SK-N-SH (cell line): ENCODE measurements around the gene RBMS3. TPM values are rescaled to one million over a fixed set of nuclear protein-coding genes. Genes with fewer than 3 reads are reported as not detected.

Source experiments
- CTCF ChIA-PET: fragments of 300-600, 350-600 bp; formaldehyde crosslinking; extraction: SDS; loops from one replicate; lab custom pipeline; 2021; lab: Yijun Ruan, JAX
- POLR2A ChIA-PET: fragments of 350-600 bp; sonication (Branson Sonifier 250); formaldehyde crosslinking; extraction: SDS; loops from one replicate; lab custom pipeline; 2020; ENCODE audit warnings: antibody characterized with exemption, inconsistent platforms; lab: Yijun Ruan, JAX
- DNase-seq: peaks from one replicate; pipeline ENCODE4 v3.0.0; 2012
- H2AFZ ChIP-seq: fragments of 200-600 bp; sonication (generic); 2 replicates; pipeline ENCODE4 v1.8.1; 2016; ENCODE audit warnings: antibody characterized with exemption, mild to moderate bottlenecking, low read depth
- H3F3A ChIP-seq: fragments of 200-600 bp; sonication (generic); replicated peaks from 2 replicates; pipeline ENCODE3; 2016; ENCODE audit warnings: antibody characterized with exemption, mild to moderate bottlenecking; ENCODE audit not compliant: insufficient read depth
- H3K27ac ChIP-seq, 2 experiments: fragments of 200-500 bp in 1 of 2; fragments of 200-600 bp in 1 of 2; sonication (Bioruptor generic) in 1 of 2; sonication (generic), shearing (Covaris generic) in 1 of 2; 2 replicates each; pipeline versions ENCODE4 v1.5.1 to v1.6.1; 2014 to 2016; ENCODE audit warnings: low read depth in 2 of 2, inconsistent platforms in 1 of 2, low read length in 1 of 2, mild to moderate bottlenecking in 1 of 2, mixed read lengths in 1 of 2
- H3K27me3 ChIP-seq: fragments of 200-600 bp; sonication (generic), shearing (Covaris generic); 2 replicates; pipeline ENCODE4 v1.6.1; 2016; ENCODE audit warnings: mixed run types; ENCODE audit not compliant: insufficient read depth
- H3K36me3 ChIP-seq, 2 experiments: fragments of 200-500 bp in 1 of 2; fragments of 200-600 bp in 1 of 2; sonication (Bioruptor generic) in 1 of 2; sonication (generic) in 1 of 2; replicated peaks in 1 of 2; 2 replicates each; pipeline versions ENCODE3 to v1.5.1; 2014 to 2016; ENCODE audit warnings: low read length in 1 of 2, mild to moderate bottlenecking in 1 of 2; ENCODE audit not compliant: insufficient read depth in 2 of 2, control insufficient read depth in 1 of 2
- H3K4me1 ChIP-seq, 2 experiments: fragments of 200-500 bp in 1 of 2; fragments of 200-600 bp in 1 of 2; sonication (Bioruptor generic) in 1 of 2; sonication (generic), shearing (Covaris generic) in 1 of 2; 2 replicates each; pipeline versions ENCODE4 v1.5.1 to v1.6.1; 2014 to 2016; ENCODE audit warnings: low read depth in 1 of 2, low read length in 1 of 2, mixed run types in 1 of 2; ENCODE audit not compliant: insufficient read depth in 2 of 2, control insufficient read depth in 1 of 2
- H3K4me2 ChIP-seq: fragments of 200-600 bp; sonication (generic), shearing (Covaris generic); 2 replicates; pipeline ENCODE4 v1.6.1; 2017; ENCODE audit warnings: mixed run types
- H3K4me3 ChIP-seq, 2 experiments: fragments of 200-500 bp in 1 of 2; fragments of 200-600 bp in 1 of 2; sonication (Bioruptor generic) in 1 of 2; sonication (generic), shearing (Covaris generic) in 1 of 2; 2 replicates each; pipeline versions ENCODE4 v1.5.1 to v1.8.1; 2014 to 2016; ENCODE audit warnings: low read depth in 2 of 2, inconsistent platforms in 1 of 2, low read length in 1 of 2, mild to moderate bottlenecking in 1 of 2, mixed read lengths in 1 of 2, moderate library complexity in 1 of 2
- H3K79me2 ChIP-seq: fragments of 200-600 bp; sonication (generic); 2 replicates; pipeline ENCODE4 v1.8.1; 2017; ENCODE audit warnings: mild to moderate bottlenecking; ENCODE audit not compliant: insufficient read depth
- H3K9ac ChIP-seq: fragments of 200-600 bp; sonication (generic); 2 replicates; pipeline ENCODE4 v1.6.1; 2017; ENCODE audit warnings: mixed run types
- H3K9me2 ChIP-seq: fragments of 200-600 bp; sonication (generic); 2 replicates; pipeline ENCODE4 v1.6.1; 2017; ENCODE audit warnings: mixed run types
- H3K9me3 ChIP-seq: fragments of 200-600 bp; sonication (generic); 2 replicates; pipeline ENCODE4 v1.6.1; 2017; ENCODE audit warnings: mixed run types, mild to moderate bottlenecking, moderate library complexity
- H4K20me1 ChIP-seq: fragments of 200-600 bp; sonication (generic); 2 replicates; pipeline ENCODE4 v1.6.1; 2017; ENCODE audit warnings: mild to moderate bottlenecking, mixed run types; ENCODE audit not compliant: insufficient read depth
- EZH2phosphoT487 ChIP-seq: fragments of 200-600 bp; sonication (generic); IDR thresholded peaks from 2 replicates; pipeline ENCODE4 v1.6.1; 2017; ENCODE audit warnings: low read depth, mixed run types, mild to moderate bottlenecking, antibody characterized with exemption, moderate library complexity, borderline replicate concordance
- IRF3 ChIP-seq: fragments of 150-350 bp; IDR thresholded peaks from 2 replicates; pipeline ENCODE4 v1.6.1; 2016; ENCODE audit warnings: mild to moderate bottlenecking, low read depth, low read length
- MXI1 ChIP-seq: IDR thresholded peaks from 2 replicates; pipeline ENCODE4 v1.6.1; 2012; ENCODE audit warnings: mild to moderate bottlenecking, low read depth, low read length, improper control_type of control experiment
- NRF1 ChIP-seq: IDR thresholded peaks from 2 replicates; pipeline ENCODE4 v1.6.1; 2012; ENCODE audit warnings: low read depth, mild to moderate bottlenecking, low read length
- POLR2AphosphoS5 ChIP-seq: IDR thresholded peaks from 2 replicates; pipeline ENCODE4 v1.6.1; 2012; ENCODE audit warnings: low read depth, low read length
- RFX5 ChIP-seq: IDR thresholded peaks from 2 replicates; pipeline ENCODE4 v1.6.1; 2012; ENCODE audit warnings: mild to moderate bottlenecking, improper control_type of control experiment, low read length
- TEAD4 ChIP-seq: IDR thresholded peaks from 2 replicates; pipeline ENCODE4 v1.4.0; 2012; ENCODE audit warnings: mild to moderate bottlenecking, borderline replicate concordance; ENCODE audit not compliant: insufficient read depth
- YY1 ChIP-seq: IDR thresholded peaks from 2 replicates; pipeline ENCODE4 v1.4.0; 2012; ENCODE audit warnings: low read depth, mild to moderate bottlenecking
- WGBS: methylation state at CpG from one replicate; pipeline ENCODE4 v1.1.6; 2017; ENCODE audit warnings: low lambda C conversion rate; 5-methylcytosine and 5-hydroxymethylcytosine counted together
- polyA plus RNA-seq, 3 experiments: library from polyadenylated mRNA; depleted of rRNA; stranded (reverse); fragments of >200 nt; gene quantifications; 2 replicates each; pipeline ENCODE4 v1.2.3, GENCODE V29; 2012
- TF ChIP-seq, protein P1 (sequence below): IDR thresholded peaks from 2 replicates; pipeline ENCODE4 v1.4.0; 2012; ENCODE audit warnings: low read depth, borderline replicate concordance
- TF ChIP-seq, protein P2 (sequence below): IDR thresholded peaks from 2 replicates; pipeline ENCODE4 v1.4.0; 2012; ENCODE audit warnings: low read depth, borderline replicate concordance
- TF ChIP-seq, protein P3 (sequence below): fragments of 200-600 bp; sonication (generic); IDR thresholded peaks from 2 replicates; pipeline ENCODE4 v1.6.1; 2017; ENCODE audit warnings: antibody characterized with exemption, mild to moderate bottlenecking, moderate library complexity

RBMS3 gene
- polyA plus RNA-seq, 1 of the 3 experiments (the other 2 are of a cell fraction), result 8.2 TPM

DNA sequence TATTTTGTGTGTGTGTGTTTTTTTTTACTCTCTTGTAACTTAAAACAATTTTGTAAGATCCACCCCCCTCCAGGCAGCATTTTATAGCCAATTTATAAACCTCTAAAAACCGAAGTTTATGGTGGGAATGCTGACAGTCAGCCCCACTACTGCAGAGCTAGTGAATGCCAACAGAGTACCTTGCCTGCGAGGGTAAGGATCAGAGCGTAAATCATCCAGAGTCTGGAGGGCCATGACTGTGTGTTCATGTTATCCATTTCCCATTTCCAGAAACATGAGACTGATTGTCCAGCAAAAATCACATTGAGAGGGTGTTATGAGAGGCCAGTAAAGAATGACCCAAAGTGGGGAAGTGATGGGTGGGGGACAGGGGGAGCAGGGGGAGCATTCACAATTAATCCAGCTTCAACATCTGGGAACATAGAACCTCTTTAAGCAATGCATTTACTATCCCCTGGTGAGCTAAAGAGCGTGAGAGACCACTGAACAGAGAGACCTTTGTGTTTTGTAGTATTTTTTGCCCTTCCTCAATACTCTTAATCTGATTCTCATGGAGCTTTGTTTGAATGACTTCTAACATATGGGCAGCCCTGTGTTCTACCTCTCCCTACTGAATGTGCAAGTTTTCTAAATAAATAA, 464.5 kb downstream of the RBMS3 start:
- POLR2A ChIA-PET, result interaction anchor here (1.0 kb wide), 1 partner anchor 102 kb away, joined by 3 read pairs; no protein-coding TSS in a partner anchor
- H3K4me2 ChIP-seq, result no peak overlapping the region

GRCh38 chr3:29746163-29746760, 465.4 kb downstream of the RBMS3 start:
- Histone ChIP-seq H3K36me3 (peaks cover 3 to 10% of the 10 kb centered on the region in 2 experiments), H3K4me2 (no peak overlapping the region), H4K20me1 (no peaks in the 10 kb centered on the region), H3K4me1 (peaks cover 0 to 4% of the 10 kb centered on the region in 2 experiments; a peak in 3 of 4 replicates), H3K4me3 (no peak overlapping the region), H3K9me3 (no peaks in the 10 kb centered on the region), H3K9ac (no peak overlapping the region)
- DNase-seq, result no peak
- TF ChIP-seq POLR2AphosphoS5, result no peak
- TF ChIP-seq IRF3, result no peak
- no peak for TF ChIP-seq MXI1
- TF ChIP-seq TEAD4, result no peak
- TF ChIP-seq, protein P1, sequence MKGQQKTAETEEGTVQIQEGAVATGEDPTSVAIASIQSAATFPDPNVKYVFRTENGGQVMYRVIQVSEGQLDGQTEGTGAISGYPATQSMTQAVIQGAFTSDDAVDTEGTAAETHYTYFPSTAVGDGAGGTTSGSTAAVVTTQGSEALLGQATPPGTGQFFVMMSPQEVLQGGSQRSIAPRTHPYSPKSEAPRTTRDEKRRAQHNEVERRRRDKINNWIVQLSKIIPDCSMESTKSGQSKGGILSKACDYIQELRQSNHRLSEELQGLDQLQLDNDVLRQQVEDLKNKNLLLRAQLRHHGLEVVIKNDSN, result no peak
- TF ChIP-seq, protein P2, sequence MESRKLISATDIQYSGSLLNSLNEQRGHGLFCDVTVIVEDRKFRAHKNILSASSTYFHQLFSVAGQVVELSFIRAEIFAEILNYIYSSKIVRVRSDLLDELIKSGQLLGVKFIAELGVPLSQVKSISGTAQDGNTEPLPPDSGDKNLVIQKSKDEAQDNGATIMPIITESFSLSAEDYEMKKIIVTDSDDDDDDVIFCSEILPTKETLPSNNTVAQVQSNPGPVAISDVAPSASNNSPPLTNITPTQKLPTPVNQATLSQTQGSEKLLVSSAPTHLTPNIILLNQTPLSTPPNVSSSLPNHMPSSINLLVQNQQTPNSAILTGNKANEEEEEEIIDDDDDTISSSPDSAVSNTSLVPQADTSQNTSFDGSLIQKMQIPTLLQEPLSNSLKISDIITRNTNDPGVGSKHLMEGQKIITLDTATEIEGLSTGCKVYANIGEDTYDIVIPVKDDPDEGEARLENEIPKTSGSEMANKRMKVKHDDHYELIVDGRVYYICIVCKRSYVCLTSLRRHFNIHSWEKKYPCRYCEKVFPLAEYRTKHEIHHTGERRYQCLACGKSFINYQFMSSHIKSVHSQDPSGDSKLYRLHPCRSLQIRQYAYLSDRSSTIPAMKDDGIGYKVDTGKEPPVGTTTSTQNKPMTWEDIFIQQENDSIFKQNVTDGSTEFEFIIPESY, result no peak
- TF ChIP-seq, all 33 proteins: peak for 0
- peaks cover 4% of the 10 kb centered on the region for H3F3A ChIP-seq
- H3K9me2 ChIP-seq, result no peaks in the 10 kb centered on the region
- ChIA-PET CTCF (no interaction called here), POLR2A (no interaction called here)
- no peak overlapping the region for H3K27ac ChIP-seq
- no peak overlapping the region for H2AFZ ChIP-seq
- 94% methylated on average over 2 of the region's 2 CpGs for WGBS
- no peaks in the 10 kb centered on the region for H3K79me2 ChIP-seq
- no peaks in the 10 kb centered on the region for H3K27me3 ChIP-seq

More for the DNA sequence above, 464.5 kb downstream of the RBMS3 start:
- Histone ChIP-seq H3K4me1 (peaks cover 0 to 4% of the 10 kb centered on the region in 2 experiments; a peak in 3 of 4 replicates), H3K9me3 (no peaks in the 10 kb centered on the region), H3K27me3 (no peaks in the 10 kb centered on the region), H2AFZ (no peak overlapping the region), H3F3A (peaks cover 4% of the 10 kb centered on the region), H3K27ac (no peak overlapping the region), H3K4me3 (no peak overlapping the region), H4K20me1 (no peaks in the 10 kb centered on the region), H3K36me3 (peaks cover 4 to 6% of the 10 kb centered on the region in 2 experiments), H3K79me2 (no peaks in the 10 kb centered on the region), H3K9me2 (no peaks in the 10 kb centered on the region), H3K9ac (no peak overlapping the region)
- WGBS, result 87% methylated on average over 4 of the region's 4 CpGs
- DNase-seq, result no peak
- TF ChIP-seq POLR2AphosphoS5 (no peak), NRF1 (no peak), RFX5 (no peak), EZH2phosphoT487 (no peak), YY1 (no peak)
- TF ChIP-seq, protein P3, sequence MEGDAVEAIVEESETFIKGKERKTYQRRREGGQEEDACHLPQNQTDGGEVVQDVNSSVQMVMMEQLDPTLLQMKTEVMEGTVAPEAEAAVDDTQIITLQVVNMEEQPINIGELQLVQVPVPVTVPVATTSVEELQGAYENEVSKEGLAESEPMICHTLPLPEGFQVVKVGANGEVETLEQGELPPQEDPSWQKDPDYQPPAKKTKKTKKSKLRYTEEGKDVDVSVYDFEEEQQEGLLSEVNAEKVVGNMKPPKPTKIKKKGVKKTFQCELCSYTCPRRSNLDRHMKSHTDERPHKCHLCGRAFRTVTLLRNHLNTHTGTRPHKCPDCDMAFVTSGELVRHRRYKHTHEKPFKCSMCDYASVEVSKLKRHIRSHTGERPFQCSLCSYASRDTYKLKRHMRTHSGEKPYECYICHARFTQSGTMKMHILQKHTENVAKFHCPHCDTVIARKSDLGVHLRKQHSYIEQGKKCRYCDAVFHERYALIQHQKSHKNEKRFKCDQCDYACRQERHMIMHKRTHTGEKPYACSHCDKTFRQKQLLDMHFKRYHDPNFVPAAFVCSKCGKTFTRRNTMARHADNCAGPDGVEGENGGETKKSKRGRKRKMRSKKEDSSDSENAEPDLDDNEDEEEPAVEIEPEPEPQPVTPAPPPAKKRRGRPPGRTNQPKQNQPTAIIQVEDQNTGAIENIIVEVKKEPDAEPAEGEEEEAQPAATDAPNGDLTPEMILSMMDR, result no peak
- CTCF ChIA-PET, result no interaction called here
